Fibroblast of the aortic adventitia (primary cell): ENCODE measurements around the gene PFKFB2. TPM values are rescaled to one million over a fixed set of nuclear protein-coding genes. Genes with fewer than 3 reads are reported as not detected.

ENCODE experiments used
- DNase-seq: peaks from one replicate; pipeline ENCODE4 v3.0.0-alpha.2; 2010; ENCODE audit warnings: low read depth
- H3K4me3 ChIP-seq: 2 replicates; pipeline ENCODE4 v1.5.1; 2011; ENCODE audit warnings: low read depth, mild to moderate bottlenecking, control low read depth, low read length, moderate library complexity
- total RNA-seq: library from RNA; depleted of rRNA; stranded (reverse); fragments of >200 nt; gene quantifications from 2 replicates; pipeline ENCODE4 v1.2.3, GENCODE V29; 2012; ENCODE audit warnings: low replicate concordance
- TF ChIP-seq, protein P1 (sequence below): IDR thresholded peaks from 2 replicates; pipeline ENCODE4 v1.5.1; 2011; ENCODE audit warnings: mild to moderate bottlenecking, low read length, control low read depth, inconsistent platforms; ENCODE audit not compliant: insufficient read depth

PFKFB2 gene
- 6.9 and 9.0 TPM in 2 replicates for total RNA-seq

DNA sequence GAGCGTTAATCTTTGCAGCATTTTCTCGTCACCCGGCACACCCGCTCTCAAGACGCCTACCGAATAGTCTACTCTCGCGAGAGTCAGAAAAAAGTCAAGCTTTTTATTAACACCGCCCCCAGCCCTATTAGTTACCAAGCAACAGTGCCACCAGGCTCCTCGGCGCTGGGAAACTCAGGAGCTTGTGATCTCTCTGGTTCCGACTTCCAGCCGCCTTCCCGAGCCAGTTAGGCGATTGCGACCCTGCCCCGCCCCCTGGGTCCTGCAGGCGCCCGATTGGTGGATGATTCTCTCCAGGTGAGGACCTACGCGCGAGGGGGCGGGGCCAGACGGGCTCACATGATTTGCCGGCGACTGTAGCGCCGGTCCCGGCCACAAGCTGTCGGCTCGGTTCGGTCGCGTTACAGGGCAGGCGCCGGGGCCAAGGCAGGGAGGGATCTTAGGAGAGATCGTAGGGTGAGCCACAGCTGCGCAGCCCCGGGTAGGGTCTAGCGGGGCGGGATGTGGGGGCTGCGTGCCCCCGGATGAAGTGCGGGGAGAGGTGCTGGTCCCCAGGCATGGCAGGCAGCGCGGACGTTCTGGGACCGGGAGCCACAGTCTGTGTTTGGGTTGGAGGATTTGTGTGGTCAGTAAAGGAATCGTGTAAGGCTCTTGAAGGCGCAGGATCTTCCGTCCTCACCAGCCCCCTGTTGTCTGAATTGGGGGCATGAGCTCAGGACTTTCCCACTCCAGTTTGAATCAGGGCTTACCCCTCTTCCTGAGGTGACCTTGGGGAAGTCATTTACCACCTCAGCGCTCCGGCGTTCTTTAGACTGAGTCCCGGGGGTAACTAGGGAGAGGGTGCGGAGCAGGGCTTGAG is at the start of gene PFKFB2:
PFKFB2 (plus strand) TSS at position 365 of the 859 bp plus-strand sequence. CDS start 1,443 bp downstream, outside the sequence.
- peak; percentile 96 for DNase-seq
- H3K4me3 ChIP-seq: peak within 1 kb of the TSS; percentile 82
- TF ChIP-seq, protein P1, sequence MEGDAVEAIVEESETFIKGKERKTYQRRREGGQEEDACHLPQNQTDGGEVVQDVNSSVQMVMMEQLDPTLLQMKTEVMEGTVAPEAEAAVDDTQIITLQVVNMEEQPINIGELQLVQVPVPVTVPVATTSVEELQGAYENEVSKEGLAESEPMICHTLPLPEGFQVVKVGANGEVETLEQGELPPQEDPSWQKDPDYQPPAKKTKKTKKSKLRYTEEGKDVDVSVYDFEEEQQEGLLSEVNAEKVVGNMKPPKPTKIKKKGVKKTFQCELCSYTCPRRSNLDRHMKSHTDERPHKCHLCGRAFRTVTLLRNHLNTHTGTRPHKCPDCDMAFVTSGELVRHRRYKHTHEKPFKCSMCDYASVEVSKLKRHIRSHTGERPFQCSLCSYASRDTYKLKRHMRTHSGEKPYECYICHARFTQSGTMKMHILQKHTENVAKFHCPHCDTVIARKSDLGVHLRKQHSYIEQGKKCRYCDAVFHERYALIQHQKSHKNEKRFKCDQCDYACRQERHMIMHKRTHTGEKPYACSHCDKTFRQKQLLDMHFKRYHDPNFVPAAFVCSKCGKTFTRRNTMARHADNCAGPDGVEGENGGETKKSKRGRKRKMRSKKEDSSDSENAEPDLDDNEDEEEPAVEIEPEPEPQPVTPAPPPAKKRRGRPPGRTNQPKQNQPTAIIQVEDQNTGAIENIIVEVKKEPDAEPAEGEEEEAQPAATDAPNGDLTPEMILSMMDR: peak; percentile 24

DNA sequence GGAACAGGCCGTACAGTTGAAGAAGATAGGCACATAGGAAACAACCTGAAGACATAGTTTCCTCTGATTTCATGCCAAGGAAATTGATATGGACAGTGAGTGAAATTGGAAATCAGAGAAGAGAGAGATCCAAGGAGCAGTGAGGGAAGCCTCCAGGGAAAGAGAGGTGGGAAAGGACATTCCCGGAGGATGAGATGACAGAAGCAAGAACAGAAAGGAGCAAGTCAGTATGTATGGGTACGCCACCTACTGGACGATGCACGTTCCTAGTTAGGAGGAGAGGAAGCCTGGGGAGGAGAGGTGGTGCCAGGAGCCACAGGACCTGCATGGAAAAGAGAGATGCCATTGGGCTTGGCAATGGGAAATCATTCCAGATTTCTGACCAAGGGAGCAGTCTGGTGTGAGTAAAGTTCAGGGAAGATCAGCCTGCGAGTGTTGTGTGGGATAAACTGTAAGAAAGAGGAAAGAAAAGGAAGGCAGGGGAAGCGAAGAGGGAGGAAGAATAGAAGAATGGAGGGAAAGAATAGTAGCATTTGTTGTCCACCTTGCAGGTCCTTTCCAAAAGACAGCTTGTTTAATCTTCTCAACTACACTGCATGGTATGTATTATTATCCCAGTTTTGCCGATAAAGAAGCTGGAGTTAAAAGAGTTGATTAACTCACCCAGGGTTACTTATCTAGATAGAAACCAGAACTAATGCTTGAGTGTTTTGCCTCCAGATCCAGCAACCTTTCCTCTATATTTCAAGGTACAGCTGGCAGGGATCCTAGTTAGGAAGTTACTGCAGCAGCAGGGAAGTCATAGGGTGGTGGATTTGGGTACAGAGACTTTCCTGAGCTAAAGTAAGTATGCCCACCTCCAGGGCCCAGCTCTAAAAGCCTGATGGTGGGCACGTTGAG is 47.9 kb upstream of the PFKFB2 start:
- TF ChIP-seq, protein P1: peak; percentile 72
- H3K4me3 ChIP-seq: no peak overlapping the region
- peak; percentile 70 for DNase-seq

DNA sequence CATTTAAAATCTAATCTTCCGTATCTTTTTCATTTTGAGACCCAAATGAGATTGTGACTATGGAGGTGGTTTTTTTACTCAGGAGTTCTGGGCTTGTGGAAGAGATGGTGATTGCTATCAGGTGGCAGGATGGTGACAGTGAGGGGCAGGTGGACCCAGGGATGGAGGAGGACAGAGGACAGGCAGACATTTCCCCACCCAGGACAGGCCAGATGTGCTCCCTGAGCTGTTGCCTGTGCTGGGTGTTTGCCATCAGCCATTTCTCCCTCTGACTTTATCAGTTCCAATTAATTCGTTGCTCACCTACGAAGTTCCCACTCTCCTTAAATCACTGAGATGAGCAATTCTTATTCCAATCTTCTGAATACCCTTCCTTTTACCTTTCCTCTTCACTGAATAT is 47.0 kb upstream of the PFKFB2 start:
- TF ChIP-seq, protein P1: no peak
- DNase-seq: no peak
- H3K4me3 ChIP-seq: no peak overlapping the region

DNA sequence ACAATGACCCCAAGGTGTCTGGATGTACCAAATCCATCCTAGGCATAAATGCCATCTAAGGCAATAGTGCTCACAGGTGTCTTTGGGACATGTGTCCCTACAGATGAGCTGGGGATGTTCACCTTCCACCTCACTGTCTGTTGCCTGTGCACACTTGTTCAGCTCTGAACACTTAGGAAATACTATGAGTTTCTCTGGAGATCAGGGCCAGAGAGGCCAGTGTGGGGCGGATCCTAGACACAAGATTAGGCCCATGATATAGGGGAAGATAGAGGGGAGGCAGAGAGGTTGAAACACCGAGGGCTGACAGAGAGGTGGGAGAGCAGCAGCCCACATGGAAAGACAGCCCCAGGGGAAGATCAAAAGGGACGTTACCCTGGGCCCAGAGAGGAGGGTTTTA is 46.2 kb upstream of the PFKFB2 start:
- no peak for DNase-seq
- TF ChIP-seq, protein P1: no peak
- no peak overlapping the region for H3K4me3 ChIP-seq

DNA sequence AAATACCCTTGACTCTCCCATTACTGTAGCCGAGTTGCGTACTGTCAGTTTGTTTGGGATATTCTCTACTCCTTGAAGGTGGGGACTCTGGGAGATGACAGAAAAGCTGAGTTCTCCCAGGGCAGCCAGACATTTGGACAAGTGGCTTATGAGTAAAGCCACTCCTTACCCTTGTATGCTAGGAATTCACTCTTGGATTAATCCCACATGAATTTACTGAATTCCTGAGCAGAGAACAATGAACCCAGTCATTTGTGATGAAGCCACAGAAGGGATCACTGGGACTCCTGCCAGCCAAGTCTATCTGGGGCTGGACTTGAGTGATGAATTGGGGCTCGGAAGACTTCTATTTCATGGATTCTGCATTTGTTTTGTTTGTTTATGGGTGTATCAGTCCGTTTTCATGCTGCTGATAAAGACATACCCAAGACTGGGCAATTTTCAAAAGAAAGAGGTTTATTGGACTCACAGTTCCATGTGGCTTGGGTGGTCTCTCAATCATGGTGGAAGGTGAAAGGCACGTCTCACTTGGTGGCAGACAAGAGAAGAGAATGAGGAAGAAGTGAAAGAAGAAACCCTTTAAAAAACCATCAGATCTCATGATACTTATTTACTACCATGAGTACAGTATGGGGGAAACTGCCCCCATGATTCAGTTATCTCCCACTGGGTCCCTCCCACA is 45.6 kb upstream of the PFKFB2 start:
- H3K4me3 ChIP-seq: no peak overlapping the region
- peak; percentile 99 for DNase-seq
- TF ChIP-seq, protein P1: no peak

DNA sequence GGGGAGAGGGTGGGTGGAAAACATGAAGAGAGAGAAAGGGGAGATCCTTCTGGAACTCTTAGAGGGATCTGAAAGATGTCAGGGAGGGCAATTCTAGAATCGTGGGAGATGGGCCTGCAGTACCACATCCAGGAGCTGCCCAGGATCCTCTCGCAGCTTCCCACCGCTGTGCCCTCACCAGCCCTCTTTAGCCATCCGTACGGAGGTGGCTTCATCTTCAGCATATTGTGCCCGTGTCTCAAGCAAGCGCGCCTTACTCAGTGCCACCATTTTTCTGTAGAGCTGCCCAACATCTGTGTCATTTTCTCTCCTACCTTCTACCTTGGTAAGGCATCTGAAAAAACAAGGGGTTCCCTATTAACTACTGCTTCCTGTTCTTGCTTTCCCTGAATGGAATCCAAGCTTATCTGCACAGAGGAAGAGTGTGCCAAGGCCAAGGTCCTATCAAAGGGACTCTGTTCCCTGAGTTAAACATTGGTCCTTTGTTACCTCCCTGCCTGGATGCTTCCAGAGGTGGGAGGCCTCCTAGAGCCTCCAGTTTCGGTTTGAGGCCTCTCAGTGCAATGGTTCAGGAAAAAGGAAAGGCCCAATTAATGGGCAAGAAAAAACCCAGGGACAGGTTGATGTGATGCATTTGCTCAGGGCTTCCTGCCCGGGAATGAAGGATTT is 43.8 kb upstream of the PFKFB2 start:
- no peak for DNase-seq
- H3K4me3 ChIP-seq: no peak overlapping the region
- TF ChIP-seq, protein P1: no peak
